Fibroblast of lung (primary cell): ENCODE data around the gene XYLT2. TPM values are rescaled to one million over a fixed set of nuclear protein-coding genes. Genes with fewer than 3 reads are reported as not detected.

Experiments
- DNase-seq, 2 donors: peaks; one replicate each; pipeline versions ENCODE4 v3.0.0 to v3.0.0-alpha.2; 2010; ENCODE audit warnings: low read depth in 2 of 2
- H2AFZ ChIP-seq: 2 replicates; pipeline ENCODE4 v1.5.1; 2012; ENCODE audit warnings: low read length, control low read depth, inconsistent platforms
- H3K27ac ChIP-seq: 2 replicates; pipeline ENCODE4 v1.5.1; 2011; ENCODE audit warnings: low read length, control low read depth; ENCODE audit not compliant: insufficient read depth
- H3K27me3 ChIP-seq: 2 replicates; pipeline ENCODE4 v1.5.1; 2011; ENCODE audit warnings: mild to moderate bottlenecking, low read length; ENCODE audit not compliant: control insufficient read depth, insufficient read depth
- H3K36me3 ChIP-seq: 2 replicates; pipeline ENCODE4 v1.5.1; 2011; ENCODE audit warnings: low read length; ENCODE audit not compliant: control insufficient read depth, insufficient read depth
- H3K4me1 ChIP-seq: 2 replicates; pipeline ENCODE4 v1.5.1; 2011; ENCODE audit warnings: low read length; ENCODE audit not compliant: control insufficient read depth, insufficient read depth; ENCODE audit errors: extremely low read depth
- H3K4me2 ChIP-seq: 2 replicates; pipeline ENCODE4 v1.5.1; 2011; ENCODE audit warnings: low read length, control low read depth; ENCODE audit not compliant: insufficient read depth; ENCODE audit errors: extremely low read depth
- H3K4me3 ChIP-seq, 4 experiments: fragments of 200-600 bp in 1 of 4; sonication (generic) in 1 of 4; replicated peaks in 1 of 4; 2 replicates each; pipeline ENCODE4 v1.5.1; 2011 to 2016; ENCODE audit warnings: low read length in 4 of 4, low read depth in 3 of 4, mild to moderate bottlenecking in 3 of 4, control low read depth in 2 of 4, inconsistent platforms in 1 of 4, mixed read lengths in 1 of 4; ENCODE audit not compliant: insufficient read depth in 1 of 4; ENCODE audit errors: control extremely low read depth in 1 of 4
- H3K79me2 ChIP-seq: 2 replicates; pipeline ENCODE4 v1.5.1; 2012; ENCODE audit warnings: mild to moderate bottlenecking, low read length, inconsistent platforms; ENCODE audit not compliant: control insufficient read depth, insufficient read depth
- H3K9ac ChIP-seq: 2 replicates; pipeline ENCODE4 v1.5.1; 2011; ENCODE audit warnings: mild to moderate bottlenecking, low read length, control low read depth; ENCODE audit not compliant: insufficient read depth
- H3K9me3 ChIP-seq: 2 replicates; pipeline ENCODE4 v1.5.1; 2012; ENCODE audit warnings: low read depth, low read length; ENCODE audit not compliant: control insufficient read depth, insufficient read depth
- H4K20me1 ChIP-seq: 2 replicates; pipeline ENCODE4 v1.5.1; 2011; ENCODE audit warnings: low read length; ENCODE audit not compliant: control insufficient read depth, insufficient read depth; ENCODE audit errors: extremely low read depth
- EZH2 ChIP-seq: IDR thresholded peaks from 2 replicates; pipeline ENCODE4 v1.5.1; 2012; ENCODE audit warnings: low read length, control low read depth, mild to moderate bottlenecking; ENCODE audit errors: missing control alignments
- polyA plus RNA-seq, 2 donors: library from polyadenylated mRNA; depleted of rRNA in 1 of 2; stranded (reverse) in 1 of 2; unstranded in 1 of 2; fragments of >200 nt; gene quantifications; 2 replicates each; pipeline ENCODE4 v1.2.1, GENCODE V29; 2011 to 2012; ENCODE audit warnings: missing spikeins in 1 of 2
- total RNA-seq: library from RNA; depleted of rRNA; stranded (reverse); fragments of >200 nt; gene quantifications from 2 replicates; pipeline ENCODE4 v1.2.1, GENCODE V29; 2014
- TF ChIP-seq, protein P1 (sequence below), 2 donors: IDR thresholded peaks in 1 of 2; conservative IDR thresholded peaks in 1 of 2; 1 replicate in 1 of 2; 2 replicates in 1 of 2; pipeline ENCODE4 v1.5.1; 2011 to 2012; ENCODE audit warnings: low read length in 2 of 2, control low read depth in 1 of 2, inconsistent platforms in 1 of 2, low read depth in 1 of 2, mild to moderate bottlenecking in 1 of 2

XYLT2 gene
- total and polyA plus RNA-seq, 2 donors (not counting 1 experiment from before 2014, with no cell fraction given), result 12.7 to 43.9 TPM

DNA sequence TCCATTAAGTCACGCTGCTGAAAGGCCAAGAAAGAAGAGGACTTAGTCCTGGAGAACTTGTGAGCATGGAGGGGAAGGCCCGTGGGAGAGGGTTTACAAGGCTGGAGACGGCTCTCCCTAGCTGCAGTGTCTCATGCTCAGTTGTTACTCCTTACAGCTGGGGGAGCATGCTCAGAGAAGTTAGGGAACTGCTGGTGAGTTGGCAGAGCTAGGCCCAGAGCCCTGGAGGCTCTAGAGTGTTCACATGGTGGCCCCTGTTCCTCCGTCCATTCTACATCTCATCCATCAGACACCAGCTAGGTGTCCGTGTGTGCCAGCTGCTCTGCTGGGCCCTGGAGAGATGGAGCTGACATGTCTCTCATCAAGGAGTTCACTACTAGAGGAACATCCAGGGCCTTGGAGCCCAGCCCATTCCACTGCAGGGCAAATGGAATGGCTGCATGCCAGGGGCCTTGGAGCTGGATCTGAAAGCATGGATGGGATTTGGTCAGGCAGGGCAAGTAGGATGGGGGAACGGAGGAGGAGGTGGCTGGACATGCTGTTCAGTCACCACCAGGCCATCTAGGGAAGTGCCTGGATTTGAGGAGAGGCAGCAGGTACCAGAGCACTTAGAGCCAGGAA, 6.3 kb downstream of the XYLT2 start:
- no peak for TF ChIP-seq EZH2
- TF ChIP-seq, protein P1, sequence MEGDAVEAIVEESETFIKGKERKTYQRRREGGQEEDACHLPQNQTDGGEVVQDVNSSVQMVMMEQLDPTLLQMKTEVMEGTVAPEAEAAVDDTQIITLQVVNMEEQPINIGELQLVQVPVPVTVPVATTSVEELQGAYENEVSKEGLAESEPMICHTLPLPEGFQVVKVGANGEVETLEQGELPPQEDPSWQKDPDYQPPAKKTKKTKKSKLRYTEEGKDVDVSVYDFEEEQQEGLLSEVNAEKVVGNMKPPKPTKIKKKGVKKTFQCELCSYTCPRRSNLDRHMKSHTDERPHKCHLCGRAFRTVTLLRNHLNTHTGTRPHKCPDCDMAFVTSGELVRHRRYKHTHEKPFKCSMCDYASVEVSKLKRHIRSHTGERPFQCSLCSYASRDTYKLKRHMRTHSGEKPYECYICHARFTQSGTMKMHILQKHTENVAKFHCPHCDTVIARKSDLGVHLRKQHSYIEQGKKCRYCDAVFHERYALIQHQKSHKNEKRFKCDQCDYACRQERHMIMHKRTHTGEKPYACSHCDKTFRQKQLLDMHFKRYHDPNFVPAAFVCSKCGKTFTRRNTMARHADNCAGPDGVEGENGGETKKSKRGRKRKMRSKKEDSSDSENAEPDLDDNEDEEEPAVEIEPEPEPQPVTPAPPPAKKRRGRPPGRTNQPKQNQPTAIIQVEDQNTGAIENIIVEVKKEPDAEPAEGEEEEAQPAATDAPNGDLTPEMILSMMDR (conservative IDR thresholded peaks at IDR 0.05 in 1 of 2, IDR thresholded peaks at IDR 0.05 in 1 of 2; ENCODE audit: low read depth in 1 of 2, low read length in 2 of 2), result no peak
- H3K4me3 ChIP-seq, result no peak overlapping the region
- H3K36me3 ChIP-seq, result peaks cover 25% of the 10 kb centered on the region
- no peak for DNase-seq
- peaks cover 6% of the 10 kb centered on the region for H3K79me2 ChIP-seq
- H3K9ac ChIP-seq, result no peak overlapping the region
- H2AFZ ChIP-seq, result no peak overlapping the region
- H3K27me3 ChIP-seq, result no peaks in the 10 kb centered on the region
- no peaks in the 10 kb centered on the region for H3K9me3 ChIP-seq
- H4K20me1 ChIP-seq, result no peaks in the 10 kb centered on the region
- no peak overlapping the region for H3K27ac ChIP-seq
- H3K4me1 ChIP-seq, result peaks cover 9% of the 10 kb centered on the region
- no peak overlapping the region for H3K4me2 ChIP-seq

DNA sequence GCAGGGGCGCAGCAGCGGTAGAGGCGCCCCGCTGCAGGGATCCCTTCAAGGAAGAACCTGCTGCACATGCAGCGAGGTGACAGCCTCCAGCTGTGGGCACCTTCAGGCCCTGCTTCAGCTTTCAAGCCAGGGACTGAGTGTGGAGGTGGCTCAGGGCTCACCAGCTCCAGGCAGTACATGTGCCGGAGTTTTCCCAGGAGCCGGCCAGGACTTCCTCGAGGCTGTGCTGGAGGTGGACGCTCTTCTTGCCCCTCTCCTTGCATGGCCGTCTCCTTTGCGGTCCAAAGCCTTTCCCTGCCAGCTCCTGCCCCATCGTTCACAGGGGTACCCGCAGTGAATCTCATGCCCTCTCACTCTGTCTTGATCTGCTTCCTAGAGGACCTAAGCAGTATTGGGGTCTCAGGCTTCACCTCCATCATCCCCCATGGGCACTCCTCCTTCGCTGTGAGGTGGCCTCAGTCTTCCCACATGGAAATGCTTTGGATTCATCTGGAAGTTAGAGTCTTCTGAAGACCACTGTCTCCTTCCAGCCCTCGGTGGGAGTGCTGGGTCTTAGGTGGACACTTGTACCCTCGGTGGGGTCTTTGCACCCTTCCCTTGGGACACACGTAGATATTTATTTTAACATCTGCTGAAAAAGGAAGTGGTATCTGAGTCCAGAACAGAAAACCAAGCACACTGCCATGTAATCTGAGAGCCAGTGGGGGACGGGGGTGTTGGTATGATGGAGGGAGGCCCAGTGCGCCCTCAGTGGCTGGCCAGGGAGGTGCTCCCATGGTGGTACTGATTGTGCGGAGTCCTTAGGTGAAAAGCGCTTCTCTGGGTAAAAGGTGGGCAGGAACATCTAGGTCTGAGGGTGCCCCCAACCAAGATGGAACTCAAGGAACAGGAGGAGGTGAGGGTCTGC, 7.0 kb downstream of the XYLT2 start:
- Histone ChIP-seq H3K4me2 (no peak overlapping the region), H3K27me3 (no peaks in the 10 kb centered on the region), H3K79me2 (peaks cover 3% of the 10 kb centered on the region), H3K36me3 (peaks cover 26% of the 10 kb centered on the region), H3K4me1 (peaks cover 6% of the 10 kb centered on the region), H3K9ac (no peak overlapping the region), H3K4me3 (no peak overlapping the region), H4K20me1 (no peaks in the 10 kb centered on the region), H3K9me3 (no peaks in the 10 kb centered on the region), H2AFZ (no peak overlapping the region), H3K27ac (no peak overlapping the region)
- TF ChIP-seq, protein P1 (conservative IDR thresholded peaks at IDR 0.05 in 1 of 2, IDR thresholded peaks at IDR 0.05 in 1 of 2; ENCODE audit: low read depth in 1 of 2, low read length in 2 of 2), result no peak
- no peak for TF ChIP-seq EZH2
- DNase-seq, result no peak

DNA sequence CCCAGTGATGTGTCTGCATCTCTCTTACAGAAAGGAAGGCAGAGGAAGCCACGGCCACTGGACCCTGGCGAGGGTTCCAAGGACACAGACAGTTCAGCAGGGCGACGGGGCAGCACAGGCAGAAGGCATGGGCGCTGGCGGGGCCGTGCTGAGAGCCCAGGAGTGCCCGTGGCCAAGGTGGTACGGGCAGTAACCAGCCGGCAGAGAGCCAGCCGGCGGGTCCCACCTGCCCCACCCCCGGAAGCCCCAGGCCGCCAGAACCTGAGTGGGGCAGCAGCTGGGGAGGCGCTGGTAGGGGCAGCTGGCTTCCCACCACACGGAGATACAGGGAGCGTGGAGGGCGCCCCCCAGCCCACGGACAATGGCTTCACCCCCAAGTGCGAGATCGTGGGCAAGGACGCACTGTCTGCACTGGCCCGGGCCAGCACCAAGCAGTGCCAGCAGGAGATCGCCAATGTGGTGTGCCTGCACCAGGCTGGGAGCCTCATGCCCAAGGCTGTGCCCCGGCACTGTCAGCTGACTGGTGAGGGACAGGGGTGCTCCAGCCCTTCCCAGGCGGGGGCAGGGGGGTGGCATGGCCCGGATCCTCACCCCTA, 7.8 kb downstream of the XYLT2 start:
- Histone ChIP-seq H4K20me1 (no peaks in the 10 kb centered on the region), H3K9me3 (no peaks in the 10 kb centered on the region), H3K4me3 (no peak overlapping the region), H3K27ac (no peak overlapping the region), H3K36me3 (peaks cover 26% of the 10 kb centered on the region), H3K4me1 (peaks cover 4% of the 10 kb centered on the region), H3K79me2 (peaks cover 3% of the 10 kb centered on the region), H3K27me3 (no peaks in the 10 kb centered on the region), H3K4me2 (no peak overlapping the region), H2AFZ (no peak overlapping the region), H3K9ac (no peak overlapping the region)
- TF ChIP-seq, protein P1 (conservative IDR thresholded peaks at IDR 0.05 in 1 of 2, IDR thresholded peaks at IDR 0.05 in 1 of 2; ENCODE audit: low read depth in 1 of 2, low read length in 2 of 2), result no peak
- TF ChIP-seq EZH2, result no peak
- DNase-seq, result no peak
